ENCODE data around the gene CCN2. TPM values are rescaled to one million over a fixed set of nuclear protein-coding genes. Genes with fewer than 3 reads are reported as not detected.
A peak's percentile ranks its signal among the peaks of the same experiment; 100 is the strongest.

The CCN2 gene
- polyA plus RNA-seq, 2 of the 4 experiments (the other 2 are of a cell fraction), result 32.0 to 103 TPM

DNA sequence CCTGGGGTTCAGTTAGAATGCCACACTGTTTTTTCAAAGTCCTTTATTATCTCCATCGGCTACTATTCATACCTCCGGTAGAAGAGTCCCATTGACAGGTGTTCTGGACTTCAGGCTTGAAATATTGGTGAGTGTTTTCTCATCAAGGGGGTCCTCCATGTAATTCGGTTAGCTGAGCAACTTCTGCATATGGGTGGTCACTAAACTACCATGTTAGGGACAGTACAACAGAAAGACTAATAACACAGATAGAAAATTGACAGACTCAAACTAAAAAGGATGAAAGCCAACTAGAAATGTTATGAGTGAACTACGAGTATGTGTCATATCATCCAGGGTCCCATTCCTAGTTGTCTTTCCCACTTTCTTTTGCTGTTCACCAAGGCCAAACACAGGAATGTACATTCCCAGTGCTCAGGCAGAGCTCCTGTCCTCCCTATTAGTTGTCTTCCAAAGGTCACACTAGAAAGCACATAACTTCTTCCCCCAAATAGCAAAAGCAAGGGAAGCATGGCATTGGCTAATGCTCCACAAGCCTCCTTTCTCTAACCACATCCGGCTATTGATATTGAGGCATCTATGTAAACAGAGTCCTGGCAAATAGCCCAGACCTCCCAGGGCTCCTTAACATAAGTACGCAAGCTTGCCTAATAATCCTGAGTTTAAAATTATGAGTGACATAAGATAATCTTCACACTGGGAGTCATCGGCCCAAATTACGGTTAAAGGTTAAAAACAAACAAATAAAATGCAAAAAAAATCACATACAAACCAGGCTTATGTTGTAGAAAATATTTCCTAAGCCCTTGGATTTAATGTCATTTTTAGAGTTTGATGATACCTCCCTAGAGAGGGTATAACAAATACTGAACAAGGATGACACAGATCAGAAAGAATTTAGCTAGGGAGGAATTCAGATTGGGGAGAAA lies 13.2 kb downstream of the CCN2 start (continued):
- TF ChIP-seq KDM1A (IDR thresholded peaks at IDR 0.05; ENCODE audit: low read depth) (no peak), GATA3 (IDR thresholded peaks at IDR 0.05; ENCODE audit: borderline replicate concordance) (peak; percentile 72; the same call in 1 of the 2 replicates), BCL3 (IDR thresholded peaks at IDR 0.05) (no peak), MAZ (IDR thresholded peaks at IDR 0.05; ENCODE audit: borderline replicate concordance, low read depth, low read length) (no peak), ZFP36 (IDR thresholded peaks at IDR 0.05; ENCODE audit: borderline replicate concordance, partially characterized antibody) (no peak), JUN (IDR thresholded peaks at IDR 0.05) (peak in 1 of 2 experiments; percentile 59; a peak in 3 of 5 replicates), FOXS1 (CRISPR knock-in tag; IDR thresholded peaks at IDR 0.05) (no peak), CBX8 (IDR thresholded peaks at IDR 0.05) (no peak), POLR2AphosphoS2 (conservative IDR thresholded peaks at IDR 0.05; ENCODE audit: low read length) (no peak), NR3C1 (IDR thresholded peaks at IDR 0.05) (no peak), CEBPB (IDR thresholded peaks at IDR 0.05) (peak; percentile 63 to 75; a peak in 3 of 4 replicates), CBX2 (IDR thresholded peaks at IDR 0.05; ENCODE audit: borderline replicate concordance, low read depth) (no peak), KDM5A (IDR thresholded peaks at IDR 0.05) (no peak), JUNB (IDR thresholded peaks at IDR 0.05) (peak; percentile 57; the same call in 1 of the 2 replicates), ATOH8 (CRISPR knock-in tag; IDR thresholded peaks at IDR 0.05; ENCODE audit: low read depth) (no peak), CHD2 (IDR thresholded peaks at IDR 0.05; ENCODE audit: low read length, partially characterized antibody) (peak; percentile 22), BHLHE40 (IDR thresholded peaks at IDR 0.05; ENCODE audit: low read depth, low read length) (no peak), EP300 (IDR thresholded peaks at IDR 0.05) (peak; percentile 18 to 56; a peak in 1 of 5 replicates), FOSL2 (IDR thresholded peaks at IDR 0.05) (no peak), FOSL2 (CRISPR knock-in tag; IDR thresholded peaks at IDR 0.05) (peak; percentile 62), FOSB (CRISPR knock-in tag; IDR thresholded peaks at IDR 0.05) (no peak), HES2 (IDR thresholded peaks at IDR 0.05) (no peak)
- TF ChIP-seq, protein P1, sequence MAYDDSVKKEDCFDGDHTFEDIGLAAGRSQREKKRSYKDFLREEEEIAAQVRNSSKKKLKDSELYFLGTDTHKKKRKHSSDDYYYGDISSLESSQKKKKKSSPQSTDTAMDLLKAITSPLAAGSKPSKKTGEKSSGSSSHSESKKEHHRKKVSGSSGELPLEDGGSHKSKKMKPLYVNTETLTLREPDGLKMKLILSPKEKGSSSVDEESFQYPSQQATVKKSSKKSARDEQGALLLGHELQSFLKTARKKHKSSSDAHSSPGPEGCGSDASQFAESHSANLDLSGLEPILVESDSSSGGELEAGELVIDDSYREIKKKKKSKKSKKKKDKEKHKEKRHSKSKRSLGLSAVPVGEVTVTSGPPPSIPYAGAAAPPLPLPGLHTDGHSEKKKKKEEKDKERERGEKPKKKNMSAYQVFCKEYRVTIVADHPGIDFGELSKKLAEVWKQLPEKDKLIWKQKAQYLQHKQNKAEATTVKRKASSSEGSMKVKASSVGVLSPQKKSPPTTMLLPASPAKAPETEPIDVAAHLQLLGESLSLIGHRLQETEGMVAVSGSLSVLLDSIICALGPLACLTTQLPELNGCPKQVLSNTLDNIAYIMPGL (CRISPR knock-in tag; IDR thresholded peaks at IDR 0.05; ENCODE audit: borderline replicate concordance), result no peak

DNA sequence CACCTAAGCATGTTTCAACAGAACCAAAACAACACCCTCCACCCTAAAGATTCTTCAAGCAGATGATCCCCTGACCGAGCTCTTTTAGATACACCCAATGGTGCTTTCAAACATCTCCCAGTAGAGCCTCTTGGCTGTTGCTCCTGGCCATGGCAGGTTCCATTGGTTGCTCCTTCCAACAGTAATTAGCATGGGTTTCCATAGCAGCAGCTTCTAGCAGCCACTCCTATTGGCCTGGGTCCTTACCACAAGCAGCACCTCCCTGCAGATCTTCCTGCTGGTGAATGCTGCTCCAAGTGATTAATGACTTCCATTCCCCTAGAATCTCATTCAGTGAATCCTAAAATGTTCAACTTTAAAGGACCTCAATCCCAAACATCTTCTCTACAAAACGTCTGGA lies 13.9 kb downstream of the CCN2 start:
- DNase-seq (ENCODE audit: low read depth in 1 of 2, low spot score in 1 of 2), result no peak
- Histone ChIP-seq H3K27ac (peak overlapping the region; percentile 27 to 52; a peak in 5 of 6 replicates), H3K4me1 (peaks cover 25% of the 10 kb centered on the region), H3K4me3 (no peak overlapping the region), H3K9me3 (no peaks in the 10 kb centered on the region), H3K4me2 (peak overlapping the region; percentile 58)
- FAIRE-seq, result no peak
- 65% methylated on average over 2 of the region's 2 CpGs for WGBS (ENCODE audit: missing lambda C conversion rate)
- ChIA-PET POLR2A (interaction anchor here (2.2 kb wide), 1 partner anchor 14 kb away, joined by 13 read pairs; the partner anchor contains the start of gene CCN2), CTCF (interaction anchor here (3.1 to 4.1 kb wide), 2 partner anchors 12 to 13 kb away, joined by 16 to 17 read pairs; partner anchors contain the start of gene CCN2)
- no peak for ATAC-seq
- TF ChIP-seq HDAC2 (IDR thresholded peaks at IDR 0.05), result no peak
- TF ChIP-seq PHF8 (IDR thresholded peaks at IDR 0.05; ENCODE audit: borderline replicate concordance, low read depth), result no peak
- no peak for TF ChIP-seq KDM1A (IDR thresholded peaks at IDR 0.05; ENCODE audit: low read depth)
- no peak for TF ChIP-seq RARB (CRISPR knock-in tag; IDR thresholded peaks at IDR 0.05)
- no peak for TF ChIP-seq RNF2 (IDR thresholded peaks at IDR 0.05; ENCODE audit: borderline replicate concordance, low read depth)
- TF ChIP-seq CTCF (IDR thresholded peaks at IDR 0.05), result no peak
- TF ChIP-seq SREBF2 (IDR thresholded peaks at IDR 0.05), result no peak
- TF ChIP-seq RCOR1 (IDR thresholded peaks at IDR 0.05; ENCODE audit: low read depth, low read length), result no peak
- no peak for TF ChIP-seq CHD4 (IDR thresholded peaks at IDR 0.05; ENCODE audit: borderline replicate concordance)
- TF ChIP-seq MYC (IDR thresholded peaks at IDR 0.05; ENCODE audit: borderline replicate concordance, low read length), result no peak
- TF ChIP-seq NR3C1 (IDR thresholded peaks at IDR 0.05), result no peak
- TF ChIP-seq, protein P2, sequence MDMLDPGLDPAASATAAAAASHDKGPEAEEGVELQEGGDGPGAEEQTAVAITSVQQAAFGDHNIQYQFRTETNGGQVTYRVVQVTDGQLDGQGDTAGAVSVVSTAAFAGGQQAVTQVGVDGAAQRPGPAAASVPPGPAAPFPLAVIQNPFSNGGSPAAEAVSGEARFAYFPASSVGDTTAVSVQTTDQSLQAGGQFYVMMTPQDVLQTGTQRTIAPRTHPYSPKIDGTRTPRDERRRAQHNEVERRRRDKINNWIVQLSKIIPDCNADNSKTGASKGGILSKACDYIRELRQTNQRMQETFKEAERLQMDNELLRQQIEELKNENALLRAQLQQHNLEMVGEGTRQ (IDR thresholded peaks at IDR 0.05), result no peak
- no peak for TF ChIP-seq HOXA7 (CRISPR knock-in tag; IDR thresholded peaks at IDR 0.05)

Data from A549 (cell line).